Activated T-cell treated with anti-CD3 and anti-CD28 coated beads for 48 hours (primary cell): ENCODE results near the gene NEK6.
"Not testable (repeated sequence)": the region's sequence is repeated elsewhere in the genome, so short reads cannot be mapped to it uniquely, and the experiment has no call there.

Source experiments
- DNase-seq: peaks from one replicate; pipeline ENCODE4 v3.0.0-alpha.2; 2020; ENCODE audit warnings: low read depth

NEK6 gene

DNA sequence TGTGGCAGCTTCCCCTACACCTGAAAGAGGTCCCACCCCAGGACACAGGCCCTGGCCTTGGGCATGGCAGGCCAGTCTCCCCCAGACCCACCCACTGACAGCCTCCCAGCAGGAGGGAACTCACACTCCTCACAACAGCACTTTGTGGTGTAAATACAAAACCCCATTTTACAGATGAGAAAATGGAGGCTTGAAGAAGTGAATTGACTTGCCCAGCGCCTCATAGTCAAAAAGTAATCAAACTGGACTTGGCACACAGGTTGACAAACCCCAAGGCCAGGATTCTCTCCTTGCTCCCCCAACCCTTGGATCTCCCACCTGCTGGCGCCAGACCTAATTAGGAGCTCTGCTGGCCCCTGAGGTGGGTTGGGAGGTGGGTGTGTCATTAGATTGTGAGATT is 29.2 kb upstream of the NEK6 start:
- no peak for DNase-seq

- DNase-seq = no peak
These were observed 26.5 kb upstream of the NEK6 start for GRCh38 chr9:124231095-124231737.

- no peak for DNase-seq
These were observed 19.1 kb upstream of the NEK6 start for GRCh38 chr9:124238546-124239140.

GRCh38 chr9:124239249-124240073 is 18.3 kb upstream of the NEK6 start:
- no peak for DNase-seq

GRCh38 chr9:124242331-124243194 is 15.2 kb upstream of the NEK6 start:
- no peak for DNase-seq

GRCh38 chr9:124247393-124247792 is 10.4 kb upstream of the NEK6 start:
- DNase-seq = not testable (repeated sequence)

DNA sequence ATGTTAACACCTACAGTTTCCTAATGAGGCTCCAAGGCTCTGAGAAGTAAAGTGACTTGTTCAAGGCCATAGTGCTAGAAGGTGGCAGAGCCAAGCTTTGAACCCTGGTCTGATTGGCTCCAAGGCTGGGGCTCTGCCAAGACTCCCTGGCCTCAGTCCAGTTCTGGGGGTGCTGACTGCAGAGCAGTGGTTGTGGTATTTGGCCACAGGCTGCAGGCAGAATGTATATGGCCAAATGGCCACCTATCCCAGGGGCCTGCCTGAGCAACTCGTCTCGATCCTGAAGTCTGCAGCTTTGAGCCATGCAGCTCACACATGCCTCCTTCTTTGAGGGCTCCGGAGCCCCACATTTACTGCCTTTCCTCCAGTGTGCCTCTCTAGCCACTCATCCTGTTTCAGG is 9.7 kb upstream of the NEK6 start:
- no peak for DNase-seq

DNA sequence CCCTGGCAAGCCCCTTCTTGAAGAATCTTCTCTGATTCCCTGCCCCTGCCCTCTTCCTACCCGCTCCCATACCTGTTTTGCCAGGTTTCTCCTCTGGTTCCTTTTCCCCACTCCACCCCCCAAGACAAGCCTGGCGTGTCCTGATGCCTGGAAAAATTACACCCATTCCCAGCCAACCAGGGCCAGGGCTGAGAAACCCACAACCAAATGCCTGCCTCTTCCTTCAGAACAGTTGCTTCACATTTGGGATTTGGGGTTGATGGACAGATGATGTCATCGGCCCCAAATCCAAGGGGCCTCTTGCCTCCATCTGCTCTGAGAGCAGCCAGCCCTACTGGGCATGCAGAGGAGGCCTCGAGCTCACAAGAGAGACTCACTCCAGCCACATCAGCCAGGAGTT is 8.8 kb upstream of the NEK6 start:
- DNase-seq = no peak

GRCh38 chr9:124251204-124251603 is 6.5 kb upstream of the NEK6 start:
- DNase-seq = no peak

DNA sequence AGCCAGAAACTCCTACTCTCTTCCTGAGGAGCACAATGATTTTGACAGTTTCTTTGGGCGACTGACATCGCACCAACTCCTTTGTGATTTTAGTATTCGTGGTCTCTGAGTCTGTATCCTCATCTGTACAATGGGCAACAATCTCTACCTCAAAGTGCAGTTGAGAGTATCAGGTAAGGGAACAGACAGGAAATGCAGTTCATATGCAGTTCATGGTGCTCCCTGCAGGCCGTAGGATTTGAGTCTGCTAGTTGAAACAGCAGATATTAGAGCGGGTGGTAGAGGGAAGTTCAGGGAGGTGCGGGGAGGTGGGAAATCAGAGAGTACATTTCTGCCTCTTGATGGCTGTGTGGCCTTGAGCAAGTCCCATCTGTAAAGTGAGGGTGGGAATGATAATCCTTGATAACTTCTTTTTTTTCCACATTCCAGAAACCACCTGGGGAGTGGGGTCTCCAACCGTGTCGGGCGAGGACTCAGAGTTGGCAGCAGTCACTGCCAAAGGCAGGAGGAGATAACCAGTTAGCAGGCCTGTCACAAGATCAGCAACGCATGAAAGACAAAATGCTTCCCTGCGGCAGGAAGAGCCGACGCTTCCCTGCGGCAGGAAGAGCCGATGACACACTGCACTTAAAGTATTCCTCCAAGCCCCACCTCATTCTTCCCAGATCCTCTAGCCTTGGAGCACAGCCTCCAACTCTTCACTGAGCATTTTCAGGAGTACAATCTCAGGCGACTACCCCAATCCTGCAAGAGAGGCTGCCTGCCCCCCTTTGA is 6.0 kb upstream of the NEK6 start:
- no peak for DNase-seq

DNA sequence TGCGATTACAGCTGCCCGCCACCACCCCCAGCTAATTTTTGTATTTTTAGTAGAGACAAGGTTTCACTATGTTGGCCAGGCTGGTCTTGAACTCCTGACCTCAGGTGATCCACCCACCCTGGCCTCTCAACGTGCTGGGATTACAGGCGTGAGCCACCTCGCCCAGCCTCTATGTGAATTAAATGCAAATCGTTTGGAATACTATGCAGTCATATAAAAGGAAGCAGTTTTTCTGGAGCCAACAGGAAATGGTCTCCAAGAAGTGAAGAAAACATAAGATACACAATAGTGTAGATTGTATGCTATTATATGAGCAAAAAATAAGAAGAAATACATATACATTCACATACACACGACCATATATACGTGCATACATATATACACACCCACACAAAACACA is 4.9 kb upstream of the NEK6 start:
- DNase-seq = not testable (repeated sequence)

GRCh38 chr9:124254261-124254682 is 3.5 kb upstream of the NEK6 start:
- peak; percentile 52 for DNase-seq

GRCh38 chr9:124255222-124255621 is 2.5 kb upstream of the NEK6 start:
- no peak for DNase-seq

- DNase-seq = no peak
These were observed 1.2 kb upstream of the NEK6 start for GRCh38 chr9:124256517-124257069.

DNA sequence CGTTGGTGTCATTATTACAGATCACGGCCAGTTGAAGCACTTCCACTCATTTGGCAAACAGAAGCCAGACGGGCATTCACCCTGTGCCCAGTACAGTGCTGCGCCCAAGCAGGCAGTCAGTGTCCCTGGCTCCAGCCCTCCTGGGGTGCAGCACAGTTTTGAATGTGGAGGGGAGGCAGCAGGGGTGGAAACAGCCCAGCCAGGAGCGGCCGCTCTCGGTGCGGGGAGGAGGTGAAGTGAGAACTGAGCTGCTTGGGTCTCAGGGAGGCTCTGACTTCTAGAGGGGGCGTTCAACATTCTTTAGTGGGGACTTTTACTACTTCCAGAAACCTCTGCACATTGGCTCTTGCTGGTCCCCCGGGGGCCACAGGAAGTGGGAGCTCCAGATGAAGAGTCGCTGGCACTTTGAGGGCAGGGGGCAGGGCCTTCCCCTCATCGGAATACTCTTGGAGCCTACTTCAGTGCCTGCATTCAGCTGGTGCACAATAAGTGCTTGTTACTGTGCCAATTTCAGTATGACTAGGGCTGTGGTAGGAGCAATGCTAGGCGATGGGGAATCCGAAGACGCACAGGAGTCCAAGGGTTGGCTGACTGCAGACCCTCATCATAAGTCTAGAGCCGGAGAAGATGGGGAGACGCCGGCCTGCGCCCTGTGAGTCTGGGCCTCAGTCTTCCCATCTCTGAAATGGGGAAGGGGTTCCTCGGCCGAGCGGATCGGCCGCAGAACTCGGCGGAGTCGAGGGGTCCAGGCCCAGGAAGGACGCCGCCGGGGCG is 492 bp upstream of the NEK6 start:
- DNase-seq = no peak

- DNase-seq = no peak
These were observed 933 bp downstream of the NEK6 start for GRCh38 chr9:124258607-124259157.

GRCh38 chr9:124259158-124259808 is 1.5 kb downstream of the NEK6 start:
- no peak for DNase-seq

- DNase-seq = no peak
These were observed 3.2 kb downstream of the NEK6 start for GRCh38 chr9:124260769-124261603.
